Neural cell (in vitro differentiated cells): ENCODE results near the gene STAG2. TPM values are rescaled to one million over a fixed set of nuclear protein-coding genes. Genes with fewer than 3 reads are reported as not detected.
A peak's percentile ranks its signal among the peaks of the same experiment; 100 is the strongest.

Source experiments
- H2AFZ ChIP-seq: fragments of 200-600, 300-800 bp; sonication (generic), shearing (Covaris generic); 2 replicates; pipeline ENCODE4 v1.6.0; 2014; ENCODE audit warnings: low read depth, mild to moderate bottlenecking, antibody characterized with exemption, low read length, moderate library complexity
- H3F3A ChIP-seq: fragments of 200-600 bp; shearing (Covaris generic); 2 replicates; pipeline ENCODE4 v1.6.1; 2016; ENCODE audit warnings: mild to moderate bottlenecking, moderate library complexity, mixed read lengths, antibody characterized with exemption, low read length; ENCODE audit not compliant: insufficient read depth, poor library complexity, severe bottlenecking
- H3K27ac ChIP-seq: fragments of 200-600, 300-800 bp; sonication (generic), shearing (Covaris generic); 2 replicates; pipeline ENCODE4 v1.5.1; 2014; ENCODE audit warnings: mild to moderate bottlenecking, low read length, moderate library complexity
- H3K27me3 ChIP-seq: fragments of 300-800, 200-600 bp; sonication (generic), shearing (Covaris generic); 2 replicates; pipeline ENCODE4 v1.6.0; 2014; ENCODE audit warnings: mild to moderate bottlenecking, low read depth, low read length, moderate library complexity; ENCODE audit not compliant: insufficient read depth
- H3K36me3 ChIP-seq: fragments of 300-800, 200-600 bp; sonication (generic), shearing (Covaris generic); 2 replicates; pipeline ENCODE4 v1.5.1; 2014; ENCODE audit warnings: mild to moderate bottlenecking, antibody characterized with exemption, low read length, moderate library complexity; ENCODE audit not compliant: insufficient read depth
- H3K4me2 ChIP-seq: fragments of 300-800, 200-600 bp; sonication (generic), shearing (Covaris generic); 2 replicates; pipeline ENCODE4 v1.6.0; 2014; ENCODE audit warnings: mild to moderate bottlenecking, low read length
- H3K4me3 ChIP-seq: fragments of 300-800, 200-600 bp; sonication (generic), shearing (Covaris generic); 2 replicates; pipeline ENCODE4 v1.5.1; 2014; ENCODE audit warnings: mild to moderate bottlenecking, low read length, moderate library complexity
- H3K79me2 ChIP-seq: fragments of 200-600 bp; shearing (Covaris generic); replicated peaks from 2 replicates; pipeline ENCODE4 v1.6.0; 2014; ENCODE audit warnings: mild to moderate bottlenecking, low read length, moderate library complexity; ENCODE audit not compliant: insufficient read depth
- H3K9ac ChIP-seq: fragments of 300-800, 200-600 bp; sonication (generic), shearing (Covaris generic); 2 replicates; pipeline ENCODE4 v1.6.1; 2016; ENCODE audit warnings: mild to moderate bottlenecking, low read length, mixed read lengths
- H3K9me2 ChIP-seq: fragments of 200-600 bp; shearing (Covaris generic); 2 replicates; pipeline ENCODE4 v1.6.1; 2016; ENCODE audit warnings: mild to moderate bottlenecking, low read length, mixed read lengths; ENCODE audit not compliant: insufficient read depth
- H3K9me3 ChIP-seq: fragments of 200-600, 300-800 bp; sonication (generic), shearing (Covaris generic); 2 replicates; pipeline ENCODE4 v1.6.1; 2016; ENCODE audit warnings: mild to moderate bottlenecking, mixed run types, low read length, moderate library complexity, mixed read lengths
- H4K20me1 ChIP-seq: fragments of 200-600 bp; shearing (Covaris generic); 2 replicates; pipeline ENCODE4 v1.6.1; 2016; ENCODE audit warnings: mild to moderate bottlenecking, mixed run types; ENCODE audit not compliant: insufficient read depth
- CTCF ChIP-seq: fragments of 450-650 bp; IDR thresholded peaks from 2 replicates; pipeline ENCODE4 v1.5.1; 2014; ENCODE audit warnings: antibody characterized with exemption, mild to moderate bottlenecking, moderate library complexity; ENCODE audit not compliant: poor library complexity, severe bottlenecking
- EP300 ChIP-seq: fragments of 450-650 bp; conservative IDR thresholded peaks from 2 replicates; pipeline ENCODE4 v1.6.1; 2014; ENCODE audit warnings: antibody characterized with exemption, mild to moderate bottlenecking, moderate library complexity; ENCODE audit not compliant: poor library complexity, severe bottlenecking
- EZH2 ChIP-seq: fragments of 200-600, 300-800 bp; shearing (Covaris generic), sonication (generic); IDR thresholded peaks from 2 replicates; pipeline ENCODE4 v1.6.1; 2014; ENCODE audit warnings: antibody characterized with exemption, low read length, borderline replicate concordance, mild to moderate bottlenecking; ENCODE audit not compliant: insufficient read depth, poor library complexity, severe bottlenecking
- MXI1 ChIP-seq: fragments of 450-650 bp; conservative IDR thresholded peaks from 2 replicates; pipeline ENCODE4 v1.6.1; 2014; ENCODE audit warnings: antibody characterized with exemption, mild to moderate bottlenecking; ENCODE audit not compliant: poor library complexity, severe bottlenecking
- POLR2AphosphoS5 ChIP-seq: IDR thresholded peaks from 2 replicates; pipeline ENCODE4 v1.6.1; 2012
- RAD21 ChIP-seq: fragments of 450-650 bp; conservative IDR thresholded peaks from 2 replicates; pipeline ENCODE4 v1.6.1; 2014; ENCODE audit warnings: antibody characterized with exemption, mild to moderate bottlenecking, moderate library complexity
- REST ChIP-seq: IDR thresholded peaks from 2 replicates; pipeline ENCODE4 v1.6.1; 2012; ENCODE audit warnings: borderline replicate concordance
- SMC3 ChIP-seq: fragments of 450-650 bp; conservative IDR thresholded peaks from 2 replicates; pipeline ENCODE4 v1.6.1; 2014; ENCODE audit warnings: antibody characterized with exemption, mild to moderate bottlenecking, moderate library complexity; ENCODE audit not compliant: poor library complexity
- TAF1 ChIP-seq: IDR thresholded peaks from 2 replicates; pipeline ENCODE4 v1.6.1; 2012; ENCODE audit warnings: low read depth
- polyA minus RNA-seq: library from RNA; depleted of rRNA, polyadenylated mRNA; stranded (reverse); fragments of >200 nt; gene quantifications from 2 replicates; pipeline ENCODE4 v1.2.3, GENCODE V29; 2014
- polyA plus RNA-seq: library from polyadenylated mRNA; depleted of rRNA; stranded (reverse); fragments of >200 nt; gene quantifications from 2 replicates; pipeline ENCODE4 v1.2.3, GENCODE V29; 2014

The STAG2 gene
- polyA plus RNA-seq (25.3 and 26.5 TPM in 2 replicates), polyA minus RNA-seq (105 and 114 TPM in 2 replicates)

GRCh38 chrX:123961268-123962005, at the start of gene STAG2:
Gene STAG2, plus strand, starts transcription at chrX:123961706. Its CDS starts 60,922 bp downstream, at chrX:124022628.
- H3K9me3 ChIP-seq: no peaks in the 10 kb centered on the region
- no peaks in the 10 kb centered on the region for H4K20me1 ChIP-seq
- H3K27me3 ChIP-seq: no peaks in the 10 kb centered on the region
- H3K9me2 ChIP-seq: no peaks in the 10 kb centered on the region
- peak within 1 kb of the TSS; percentile 93 for H3K27ac ChIP-seq
- no peaks in the 10 kb centered on the region for H3K36me3 ChIP-seq
- peak within 1 kb of the TSS; percentile 89 for H3K9ac ChIP-seq
- H3K4me3 ChIP-seq: peak within 1 kb of the TSS; percentile 74
- H3K4me2 ChIP-seq: peak within 1 kb of the TSS; percentile 27
- H3K79me2 ChIP-seq: peaks cover 27% of the 10 kb centered on the region
- no peaks in the 10 kb centered on the region for H3F3A ChIP-seq
- peak within 1 kb of the TSS; percentile 76 for H2AFZ ChIP-seq
- TF ChIP-seq MXI1 (peak; percentile 41), EP300 (no peak), POLR2AphosphoS5 (peak; percentile 10), SMC3 (no peak), CTCF (no peak), REST (peak; percentile 61), RAD21 (no peak), TAF1 (peak; percentile 33), EZH2 (no peak)

- Histone ChIP-seq H3K4me3 (no peak overlapping the region), H3F3A (no peaks in the 10 kb centered on the region), H3K9ac (no peak overlapping the region), H3K9me3 (no peaks in the 10 kb centered on the region), H2AFZ (no peak overlapping the region), H3K4me2 (no peak overlapping the region), H3K79me2 (no peaks in the 10 kb centered on the region), H3K36me3 (no peaks in the 10 kb centered on the region), H3K27me3 (no peaks in the 10 kb centered on the region), H3K27ac (no peak overlapping the region), H4K20me1 (no peaks in the 10 kb centered on the region), H3K9me2 (no peaks in the 10 kb centered on the region)
- TF ChIP-seq TAF1: no peak
- no peak for TF ChIP-seq CTCF
- no peak for TF ChIP-seq POLR2AphosphoS5
- no peak for TF ChIP-seq EZH2
- TF ChIP-seq RAD21: no peak
These were observed 44.4 kb upstream of the STAG2 start for GRCh38 chrX:123917069-123917468.
